ENCODE results near the gene FDXR.

GRCh38 chr17:74920642-74921025 is 47.8 kb upstream of the FDXR start:
- TF ChIP-seq CTCF (conservative IDR thresholded peaks at IDR 0.05) (no peak), EZH2 (IDR thresholded peaks at IDR 0.05; ENCODE audit: low read depth) (no peak)

Data from PC-9 (cell line).